GM20000 (cell line): ENCODE results near the gene RPL18.

Experiments
- DNase-seq: peaks from one replicate; pipeline ENCODE4 v3.0.0; 2012; ENCODE audit warnings: low spot score
- CTCF ChIP-seq: IDR thresholded peaks from 2 replicates; pipeline ENCODE4 v1.5.1; 2012; ENCODE audit warnings: mild to moderate bottlenecking, control low read depth; ENCODE audit errors: extremely low read depth, missing control alignments

The RPL18 gene

GRCh38 chr19:48614436-48615230, 4.3 kb downstream of the RPL18 start, which contains the start of gene FAM83E:
Gene FAM83E, minus strand, starts transcription at chr19:48615076. Its CDS starts 1,704 bp downstream, at chr19:48613372.
- TF ChIP-seq CTCF = no peak
- no peak for DNase-seq

- TF ChIP-seq CTCF = no peak
- DNase-seq = no peak
Observed at GRCh38 chr19:48613852-48614435, 5.0 kb downstream of the RPL18 start.

GRCh38 chr19:48613024-48613851, 5.7 kb downstream of the RPL18 start:
- DNase-seq = no peak
- TF ChIP-seq CTCF = no peak

- DNase-seq = no peak
- no peak for TF ChIP-seq CTCF
Observed at GRCh38 chr19:48611872-48612271, 7.1 kb downstream of the RPL18 start.

GRCh38 chr19:48609571-48610108, 9.3 kb downstream of the RPL18 start:
- no peak for TF ChIP-seq CTCF
- DNase-seq = no peak

GRCh38 chr19:48608798-48609263, 10.1 kb downstream of the RPL18 start:
- TF ChIP-seq CTCF = peak; percentile 24
- peak; percentile 86 for DNase-seq
